Natural killer cell (primary cell): ENCODE measurements around the gene PSMC1. TPM values are rescaled to one million over a fixed set of nuclear protein-coding genes. Genes with fewer than 3 reads are reported as not detected.

Source experiments
- ATAC-seq, 3 donors: fragments of 150-1000 bp in 2 of 3; fragments of 200-7000 bp in 1 of 3; cut with Tn5 transposase; 1 replicate in 1 of 3; 2 replicates in 2 of 3; pipeline ENCODE4 v1.10.0; 2021; ENCODE audit warnings: mild to moderate bottlenecking in 2 of 3, moderate library complexity in 2 of 3
- DNase-seq, 2 donors: peaks; one replicate each; pipeline versions ENCODE4 v3.0.0 to v3.0.0-alpha.2; 2013 to 2021; ENCODE audit warnings: mixed read lengths in 1 of 2
- H3K27ac ChIP-seq: one replicate; pipeline ENCODE4 v1.5.1; 2013; ENCODE audit warnings: mild to moderate bottlenecking, low read length
- H3K27me3 ChIP-seq: one replicate; pipeline ENCODE4 v1.6.1; 2013; ENCODE audit warnings: low read length; ENCODE audit not compliant: control insufficient read depth, insufficient read depth
- H3K36me3 ChIP-seq: one replicate; pipeline ENCODE4 v1.6.1; 2013; ENCODE audit warnings: low read length; ENCODE audit not compliant: control insufficient read depth, insufficient read depth
- H3K4me1 ChIP-seq: one replicate; pipeline ENCODE4 v1.6.1; 2013; ENCODE audit warnings: low read length; ENCODE audit not compliant: control insufficient read depth, insufficient read depth
- H3K4me3 ChIP-seq: one replicate; pipeline ENCODE4 v1.5.1; 2013; ENCODE audit warnings: low read length
- H3K9me3 ChIP-seq: one replicate; pipeline ENCODE4 v1.6.1; 2013; ENCODE audit warnings: low read length; ENCODE audit not compliant: control insufficient read depth, insufficient read depth
- H3K27ac Mint-ChIP-seq, 2 donors: one replicate each; pipeline ENCODE4 v1.8.0; 2022; ENCODE audit warnings: mild to moderate bottlenecking in 2 of 2, mixed read lengths in 2 of 2, moderate library complexity in 1 of 2
- H3K27me3 Mint-ChIP-seq, 2 donors: one replicate each; pipeline ENCODE4 v1.8.0; 2022; ENCODE audit warnings: low read depth in 2 of 2, mixed read lengths in 2 of 2
- H3K36me3 Mint-ChIP-seq: one replicate; pipeline ENCODE4 v1.8.0; 2022; ENCODE audit warnings: mixed read lengths
- H3K4me1 Mint-ChIP-seq, 2 donors: one replicate each; pipeline ENCODE4 v1.8.0; 2022; ENCODE audit warnings: mixed read lengths in 2 of 2
- H3K4me3 Mint-ChIP-seq: one replicate; pipeline ENCODE4 v1.8.0; 2022; ENCODE audit warnings: mild to moderate bottlenecking, moderate library complexity, mixed read lengths
- H3K9me3 Mint-ChIP-seq, 2 donors: one replicate each; pipeline ENCODE4 v1.8.0; 2022; ENCODE audit warnings: mixed read lengths in 2 of 2
- WGBS: methylation state at CpG from one replicate; pipeline ENCODE4 v1.1.7; 2013; ENCODE audit warnings: missing lambda C conversion rate; ENCODE audit not compliant: insufficient coverage; 5-methylcytosine and 5-hydroxymethylcytosine counted together
- intact Hi-C: fragments of 100-400 bp; cut with micrococcal nuclease; formaldehyde crosslinking; loops from one replicate; pipeline ENCODE4 v1.14.2; 2022
- total RNA-seq, 4 donors: library from RNA; stranded (reverse); fragments of 120-200 nt in 1 of 4; gene quantifications; one replicate each; pipeline versions ENCODE4 v1.2.3 to v1.2.4, GENCODE V29; 2013 to 2022
- TF ChIP-seq, protein P1 (sequence below): fragments of 200-600 bp; IDR thresholded peaks from one replicate; pipeline ENCODE4 v1.8.0; 2022; ENCODE audit warnings: antibody characterized with exemption

PSMC1 gene
- total RNA-seq, 3 donors from 2014 or later (not counting 1 experiment from before 2014, with no cell fraction given), result 84.1 to 97.1 (median 93.1) TPM

DNA sequence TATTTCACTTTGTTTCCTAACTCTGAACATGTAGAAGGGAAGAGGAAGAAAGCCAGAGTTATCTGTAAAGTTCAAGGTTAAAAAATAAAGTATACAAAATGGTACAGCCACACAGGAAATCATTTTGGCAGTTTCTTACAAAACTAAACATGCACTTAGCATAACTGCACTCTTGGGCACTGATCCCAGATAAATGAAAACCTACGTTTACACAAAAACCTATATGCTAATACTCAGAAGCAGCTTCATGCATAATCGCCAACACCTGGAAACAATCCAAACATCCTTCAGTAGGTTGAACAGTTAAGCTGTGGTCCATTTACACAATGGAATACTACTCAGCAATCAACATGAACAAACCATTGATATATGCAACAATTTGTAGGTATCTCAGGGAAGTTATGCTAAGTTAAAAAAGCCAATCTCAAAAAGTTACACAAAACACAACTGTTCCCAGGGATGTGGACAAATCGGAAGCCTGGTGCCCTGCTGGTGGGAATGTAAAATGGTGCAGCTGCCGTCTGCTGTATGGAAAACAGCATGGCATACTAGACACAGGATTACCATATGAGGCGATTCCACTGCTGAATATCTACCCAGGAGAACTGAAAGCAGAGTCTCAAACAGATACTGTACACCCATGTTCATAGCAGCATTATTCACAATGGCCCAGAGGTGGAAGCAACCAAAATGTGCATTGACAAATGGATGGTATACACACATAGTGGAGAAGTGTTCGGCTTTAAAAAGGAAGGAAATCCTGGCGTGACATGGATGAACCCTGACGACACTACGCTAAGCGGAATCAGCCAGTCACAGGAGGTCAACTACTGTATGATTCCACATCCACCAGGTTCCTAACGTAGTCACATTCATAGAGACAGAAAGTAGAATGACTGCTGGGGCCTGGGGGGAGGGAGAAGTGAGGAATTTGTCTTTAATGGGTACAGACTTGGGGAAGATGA, 37.7 kb downstream of the PSMC1 start:
- H3K4me3 Mint-ChIP-seq, result no peak overlapping the region
- intact Hi-C loops, result no loop called here
- H3K4me1 ChIP-seq, result no peaks in the 10 kb centered on the region
- TF ChIP-seq, protein P1, sequence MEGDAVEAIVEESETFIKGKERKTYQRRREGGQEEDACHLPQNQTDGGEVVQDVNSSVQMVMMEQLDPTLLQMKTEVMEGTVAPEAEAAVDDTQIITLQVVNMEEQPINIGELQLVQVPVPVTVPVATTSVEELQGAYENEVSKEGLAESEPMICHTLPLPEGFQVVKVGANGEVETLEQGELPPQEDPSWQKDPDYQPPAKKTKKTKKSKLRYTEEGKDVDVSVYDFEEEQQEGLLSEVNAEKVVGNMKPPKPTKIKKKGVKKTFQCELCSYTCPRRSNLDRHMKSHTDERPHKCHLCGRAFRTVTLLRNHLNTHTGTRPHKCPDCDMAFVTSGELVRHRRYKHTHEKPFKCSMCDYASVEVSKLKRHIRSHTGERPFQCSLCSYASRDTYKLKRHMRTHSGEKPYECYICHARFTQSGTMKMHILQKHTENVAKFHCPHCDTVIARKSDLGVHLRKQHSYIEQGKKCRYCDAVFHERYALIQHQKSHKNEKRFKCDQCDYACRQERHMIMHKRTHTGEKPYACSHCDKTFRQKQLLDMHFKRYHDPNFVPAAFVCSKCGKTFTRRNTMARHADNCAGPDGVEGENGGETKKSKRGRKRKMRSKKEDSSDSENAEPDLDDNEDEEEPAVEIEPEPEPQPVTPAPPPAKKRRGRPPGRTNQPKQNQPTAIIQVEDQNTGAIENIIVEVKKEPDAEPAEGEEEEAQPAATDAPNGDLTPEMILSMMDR, result no peak
- H3K27me3 ChIP-seq, result no peaks in the 10 kb centered on the region
- H3K36me3 ChIP-seq, result peaks cover 58% of the 10 kb centered on the region
- peak in 1 of 3 donors; percentile 35 for ATAC-seq
- peaks cover 3% of the 10 kb centered on the region in 2 donors for H3K4me1 Mint-ChIP-seq
- H3K27ac Mint-ChIP-seq, result peak overlapping the region in 1 of 2 donors; percentile 55
- H3K27ac ChIP-seq, result no peak overlapping the region
- H3K27me3 Mint-ChIP-seq, result no peaks in the 10 kb centered on the region
- H3K36me3 Mint-ChIP-seq, result peaks cover 15% of the 10 kb centered on the region
- no peaks in the 10 kb centered on the region for H3K9me3 Mint-ChIP-seq
- no peaks in the 10 kb centered on the region for H3K9me3 ChIP-seq
- no peak for DNase-seq
- 96% methylated on average over 11 of the region's 11 CpGs for WGBS
- H3K4me3 ChIP-seq, result no peak overlapping the region

DNA sequence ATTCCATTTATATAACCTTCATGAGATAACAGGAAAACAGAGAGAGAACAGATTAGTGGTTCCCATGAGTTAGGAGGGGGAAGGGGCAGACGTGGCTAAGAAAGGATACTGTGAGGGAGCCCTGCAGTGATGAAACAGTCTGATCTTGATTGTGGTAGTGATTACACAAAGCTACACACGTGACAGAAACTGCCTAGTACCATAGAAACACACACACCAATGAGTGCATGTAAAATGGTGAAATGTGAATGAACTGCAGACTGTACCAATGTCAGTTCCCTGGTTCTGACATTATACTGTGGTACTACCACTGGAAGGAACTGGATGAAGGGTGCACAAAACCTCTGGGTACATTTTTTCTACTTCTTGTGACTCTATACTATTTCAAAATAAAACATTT, 38.5 kb downstream of the PSMC1 start:
- H3K4me3 ChIP-seq, result no peak overlapping the region
- ATAC-seq (peak in 1 of 3 donors; percentile 71), DNase-seq (no peak)
- peaks cover 0 to 3% of the 10 kb centered on the region in 2 donors for H3K4me1 Mint-ChIP-seq
- intact Hi-C loops, result no loop called here
- no peaks in the 10 kb centered on the region for H3K27me3 ChIP-seq
- peaks cover 56% of the 10 kb centered on the region for H3K36me3 ChIP-seq
- no peaks in the 10 kb centered on the region for H3K4me1 ChIP-seq
- peak overlapping the region in 1 of 2 donors; percentile 55 for H3K27ac Mint-ChIP-seq
- H3K36me3 Mint-ChIP-seq, result peaks cover 15% of the 10 kb centered on the region
- H3K27ac ChIP-seq, result no peak overlapping the region
- H3K27me3 Mint-ChIP-seq, result no peaks in the 10 kb centered on the region
- H3K9me3 ChIP-seq, result no peaks in the 10 kb centered on the region
- no peaks in the 10 kb centered on the region for H3K9me3 Mint-ChIP-seq
- no peak overlapping the region for H3K4me3 Mint-ChIP-seq
- TF ChIP-seq, protein P1, result no peak
- 79% methylated on average over 1 of the region's 2 CpGs for WGBS

DNA sequence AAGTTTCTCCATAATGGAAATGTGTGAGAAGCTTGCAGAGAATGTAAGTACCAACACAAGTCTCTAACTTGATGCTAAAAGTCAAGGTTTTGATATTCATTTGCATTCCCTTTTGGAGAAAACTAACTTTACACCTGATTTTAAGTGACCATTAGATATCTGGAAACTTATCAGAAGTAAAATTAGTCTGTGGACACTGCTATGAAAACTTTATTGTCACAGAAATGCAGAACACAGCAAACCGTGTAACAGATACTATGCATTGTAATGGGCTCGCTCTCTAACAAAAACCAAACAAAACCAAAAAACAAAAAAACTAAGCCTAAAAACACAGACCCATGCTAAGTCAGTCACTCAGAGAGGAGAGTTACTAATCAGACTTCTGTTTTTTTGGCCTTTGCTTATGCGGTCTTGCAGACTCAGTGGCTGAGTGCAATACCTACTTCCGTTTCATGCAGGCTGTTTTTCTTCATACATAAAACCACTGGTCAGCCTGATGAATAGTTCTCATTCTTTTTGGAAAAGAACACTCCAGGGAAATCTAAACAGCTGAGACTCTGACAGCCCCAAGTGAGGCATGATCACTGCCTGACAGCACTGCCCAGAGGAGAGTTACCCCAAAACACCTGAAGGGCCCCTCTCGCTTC, 39.6 kb downstream of the PSMC1 start:
- no peak overlapping the region for H3K4me3 Mint-ChIP-seq
- Histone ChIP-seq H3K4me3 (no peak overlapping the region), H3K36me3 (peaks cover 47% of the 10 kb centered on the region), H3K9me3 (no peaks in the 10 kb centered on the region), H3K27ac (no peak overlapping the region), H3K4me1 (no peaks in the 10 kb centered on the region), H3K27me3 (no peaks in the 10 kb centered on the region)
- intact Hi-C loops, result no loop called here
- H3K27ac Mint-ChIP-seq, result no peak overlapping the region
- TF ChIP-seq, protein P1, result no peak
- no peak for DNase-seq
- H3K36me3 Mint-ChIP-seq, result peaks cover 9% of the 10 kb centered on the region
- H3K4me1 Mint-ChIP-seq, result peaks cover 8 to 11% of the 10 kb centered on the region in 2 donors
- peak in 1 of 3 donors; percentile 63 for ATAC-seq
- H3K9me3 Mint-ChIP-seq, result no peaks in the 10 kb centered on the region
- WGBS, result 91% methylated on average over 5 of the region's 5 CpGs
- H3K27me3 Mint-ChIP-seq, result no peaks in the 10 kb centered on the region
